ENCODE results near the gene UPP1.
"Not testable (repeated sequence)": the region's sequence is repeated elsewhere in the genome, so short reads cannot be mapped to it uniquely, and the experiment has no call there.

Gene UPP1

DNA sequence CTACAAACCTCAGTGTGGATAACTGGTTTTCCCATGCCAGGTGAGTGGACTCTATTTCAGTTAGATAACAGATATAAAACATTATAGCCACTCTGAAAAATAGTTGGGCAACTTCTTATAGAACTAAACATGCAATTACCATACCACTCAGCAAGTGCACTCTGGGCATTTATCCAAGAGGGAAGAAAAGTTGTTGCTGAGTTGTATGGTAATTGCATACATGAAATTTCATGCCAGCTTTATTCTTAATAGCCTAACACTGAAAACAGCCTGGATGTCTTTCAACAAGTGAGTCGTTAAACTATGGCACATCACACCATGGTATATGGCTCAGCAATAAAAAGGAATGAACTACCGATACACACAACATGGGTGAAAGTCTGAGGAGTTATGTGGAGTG is 10.6 kb upstream of the UPP1 start:
- TF ChIP-seq, protein P1, sequence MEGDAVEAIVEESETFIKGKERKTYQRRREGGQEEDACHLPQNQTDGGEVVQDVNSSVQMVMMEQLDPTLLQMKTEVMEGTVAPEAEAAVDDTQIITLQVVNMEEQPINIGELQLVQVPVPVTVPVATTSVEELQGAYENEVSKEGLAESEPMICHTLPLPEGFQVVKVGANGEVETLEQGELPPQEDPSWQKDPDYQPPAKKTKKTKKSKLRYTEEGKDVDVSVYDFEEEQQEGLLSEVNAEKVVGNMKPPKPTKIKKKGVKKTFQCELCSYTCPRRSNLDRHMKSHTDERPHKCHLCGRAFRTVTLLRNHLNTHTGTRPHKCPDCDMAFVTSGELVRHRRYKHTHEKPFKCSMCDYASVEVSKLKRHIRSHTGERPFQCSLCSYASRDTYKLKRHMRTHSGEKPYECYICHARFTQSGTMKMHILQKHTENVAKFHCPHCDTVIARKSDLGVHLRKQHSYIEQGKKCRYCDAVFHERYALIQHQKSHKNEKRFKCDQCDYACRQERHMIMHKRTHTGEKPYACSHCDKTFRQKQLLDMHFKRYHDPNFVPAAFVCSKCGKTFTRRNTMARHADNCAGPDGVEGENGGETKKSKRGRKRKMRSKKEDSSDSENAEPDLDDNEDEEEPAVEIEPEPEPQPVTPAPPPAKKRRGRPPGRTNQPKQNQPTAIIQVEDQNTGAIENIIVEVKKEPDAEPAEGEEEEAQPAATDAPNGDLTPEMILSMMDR (IDR thresholded peaks at IDR 0.05): no peak
- no peaks in the 10 kb centered on the region for H3K36me3 ChIP-seq

DNA sequence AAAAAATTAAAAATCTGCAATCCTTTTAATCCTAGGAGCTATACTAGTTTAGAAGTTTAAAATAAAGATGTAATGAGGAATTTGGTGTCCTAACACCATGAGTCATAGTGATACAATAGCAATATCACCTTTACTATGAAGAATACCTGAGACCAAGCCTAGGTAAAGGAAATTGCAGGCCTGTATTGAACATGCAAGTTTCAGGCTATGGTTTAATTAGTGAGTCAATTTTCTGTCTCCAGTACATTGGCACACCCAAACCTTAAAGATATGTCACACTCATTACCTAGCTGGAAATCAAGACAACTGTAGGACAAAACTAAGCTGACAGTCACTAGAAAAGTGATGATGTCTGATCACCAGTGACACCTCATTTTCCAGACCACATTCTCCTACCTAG is 6.7 kb upstream of the UPP1 start:
- H3K4me1 ChIP-seq (ENCODE audit: control insufficient read depth in 1 of 2, insufficient read depth in 1 of 2, low read depth in 1 of 2, low read length in 1 of 2); H3K4me3 ChIP-seq (ENCODE audit: low read depth in 1 of 2, low read length in 1 of 2); H3K27me3 ChIP-seq; H3K27ac ChIP-seq; H3K36me3 ChIP-seq; H3K9me3 ChIP-seq: not testable (repeated sequence)

More for the DNA sequence above, 10.6 kb upstream of the UPP1 start:
- Histone ChIP-seq H3K27me3 (no peaks in the 10 kb centered on the region), H3K9me3 (no peaks in the 10 kb centered on the region), H3K27ac (no peak overlapping the region), H3K4me1 (ENCODE audit: control insufficient read depth in 1 of 2, insufficient read depth in 1 of 2, low read depth in 1 of 2, low read length in 1 of 2) (no peaks in the 10 kb centered on the region), H3K4me3 (ENCODE audit: low read depth in 1 of 2, low read length in 1 of 2) (no peak overlapping the region)

DNA sequence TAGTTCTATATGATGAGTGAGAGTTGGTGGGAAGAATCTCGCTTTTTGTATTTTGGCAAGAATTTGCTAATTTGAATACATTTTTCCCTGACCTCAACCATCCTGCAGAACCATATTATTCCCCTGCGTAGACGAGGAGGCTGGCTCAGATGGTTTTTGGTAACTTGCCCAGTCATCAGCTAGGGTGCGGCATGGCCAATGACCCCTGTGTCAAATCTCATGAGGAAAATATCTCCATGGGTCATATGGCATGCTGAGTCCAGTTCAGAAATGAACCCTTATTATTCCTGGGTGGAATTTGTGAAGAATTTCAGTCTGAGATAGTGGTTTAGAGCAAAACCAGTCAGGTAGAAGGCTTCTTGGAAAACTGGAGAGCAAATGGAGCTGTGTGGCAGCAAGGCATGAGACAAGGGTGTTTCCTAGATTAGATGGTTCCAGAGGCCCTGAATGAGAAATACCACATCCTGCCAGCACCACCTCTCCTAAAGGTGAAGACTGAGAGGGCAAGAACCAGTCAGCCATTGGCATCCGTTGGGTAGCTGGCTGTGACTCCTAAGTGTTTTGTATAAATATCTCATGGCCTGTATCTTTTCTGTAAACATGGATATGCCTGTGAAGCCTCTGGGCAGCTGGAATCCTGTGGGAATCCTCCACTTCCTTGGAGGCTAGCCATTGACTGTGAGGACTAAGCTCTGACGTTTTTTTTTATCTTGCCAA is 5.8 kb upstream of the UPP1 start:
- Histone ChIP-seq H3K9me3 (no peaks in the 10 kb centered on the region), H3K4me3 (ENCODE audit: low read depth in 1 of 2, low read length in 1 of 2) (no peak overlapping the region), H3K27ac (no peak overlapping the region), H3K4me1 (ENCODE audit: control insufficient read depth in 1 of 2, insufficient read depth in 1 of 2, low read depth in 1 of 2, low read length in 1 of 2) (peaks cover 12 to 16% of the 10 kb centered on the region in 2 experiments), H3K27me3 (no peaks in the 10 kb centered on the region), H3K36me3 (no peaks in the 10 kb centered on the region)
- TF ChIP-seq, protein P1 (IDR thresholded peaks at IDR 0.05): no peak

DNA sequence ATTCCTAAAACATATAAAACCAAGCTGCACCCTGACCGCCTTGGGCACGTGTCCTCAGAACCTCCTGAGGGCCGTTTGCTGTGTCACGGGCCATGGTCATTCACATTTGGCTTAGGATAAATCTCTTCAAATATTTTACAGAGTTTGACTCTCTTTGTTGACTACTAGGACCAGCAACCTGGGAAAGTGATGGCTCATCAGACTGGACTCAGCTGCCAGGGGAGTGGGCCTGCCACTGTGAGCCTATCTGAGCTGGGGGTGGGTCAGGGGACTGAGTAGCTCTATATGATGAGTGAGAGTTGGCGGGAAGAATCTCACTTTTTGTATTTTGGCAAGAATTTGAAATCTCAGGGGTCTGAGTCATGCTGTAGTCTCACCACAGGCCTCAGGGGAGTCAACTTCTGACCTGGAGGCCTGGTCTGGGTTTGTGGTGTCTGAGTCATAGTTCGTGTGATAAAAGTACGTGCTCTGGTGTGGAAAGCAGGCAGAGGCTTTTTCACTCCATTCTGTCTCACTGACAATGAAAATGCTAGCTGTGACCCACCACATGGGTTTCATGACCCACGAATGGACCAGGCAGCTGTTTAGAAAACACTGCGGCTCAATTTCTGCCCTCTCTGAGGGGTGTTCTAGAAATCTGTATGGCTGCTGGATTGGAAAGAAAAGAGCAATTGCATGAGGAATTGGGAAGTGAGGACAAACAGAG is 4.2 kb upstream of the UPP1 start:
- H3K4me3 ChIP-seq (ENCODE audit: low read depth in 1 of 2, low read length in 1 of 2): no peak overlapping the region
- H3K4me1 ChIP-seq (ENCODE audit: control insufficient read depth in 1 of 2, insufficient read depth in 1 of 2, low read depth in 1 of 2, low read length in 1 of 2): peaks cover 21 to 23% of the 10 kb centered on the region in 2 experiments
- H3K36me3 ChIP-seq: no peaks in the 10 kb centered on the region
- no peaks in the 10 kb centered on the region for H3K27me3 ChIP-seq
- TF ChIP-seq, protein P1 (IDR thresholded peaks at IDR 0.05): no peak
- no peaks in the 10 kb centered on the region for H3K9me3 ChIP-seq
- no peak overlapping the region for H3K27ac ChIP-seq

DNA sequence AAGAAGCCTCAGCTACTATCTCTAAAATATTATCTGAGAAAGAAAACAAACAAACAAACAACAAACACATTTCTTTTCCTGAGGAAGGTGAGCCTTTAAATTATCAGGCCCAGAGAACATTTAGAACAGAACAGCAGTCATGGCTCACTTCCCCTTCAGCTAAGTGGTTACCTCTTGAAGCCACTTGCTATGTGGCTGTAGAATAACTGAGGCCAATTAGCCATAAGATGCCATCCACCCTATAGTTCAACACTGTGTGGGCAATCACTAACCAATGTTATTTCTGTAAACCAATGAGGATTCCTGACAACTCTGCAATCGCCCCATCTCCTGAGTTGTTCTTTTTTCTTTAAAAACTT is 3.7 kb upstream of the UPP1 start:
- no peak overlapping the region for H3K4me3 ChIP-seq (ENCODE audit: low read depth in 1 of 2, low read length in 1 of 2)
- no peaks in the 10 kb centered on the region for H3K27me3 ChIP-seq
- H3K36me3 ChIP-seq: no peaks in the 10 kb centered on the region
- no peaks in the 10 kb centered on the region for H3K9me3 ChIP-seq
- H3K27ac ChIP-seq: no peak overlapping the region
- TF ChIP-seq, protein P1 (IDR thresholded peaks at IDR 0.05): no peak
- H3K4me1 ChIP-seq (ENCODE audit: control insufficient read depth in 1 of 2, insufficient read depth in 1 of 2, low read depth in 1 of 2, low read length in 1 of 2): peaks cover 27 to 28% of the 10 kb centered on the region in 2 experiments

DNA sequence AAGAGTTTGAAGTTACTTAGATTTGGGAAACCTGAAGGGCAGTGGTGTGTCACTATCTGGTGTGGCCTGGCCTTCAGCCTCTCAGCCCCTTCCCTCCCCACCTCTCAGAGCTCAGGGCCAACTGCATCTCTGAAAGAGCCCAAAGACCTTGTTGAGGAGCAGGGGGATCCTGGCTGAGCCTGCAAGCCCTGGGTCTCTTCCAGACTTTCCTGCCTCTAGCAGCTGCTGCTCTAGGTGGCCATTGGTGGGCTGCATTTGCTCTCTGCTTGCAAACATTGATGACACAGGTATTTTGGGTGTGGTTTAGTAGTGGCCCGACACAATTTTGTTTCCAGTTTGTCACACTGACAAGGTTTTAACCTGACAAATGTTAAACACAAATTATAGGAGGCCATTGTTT is 3.1 kb upstream of the UPP1 start:
- H3K4me3 ChIP-seq (ENCODE audit: low read depth in 1 of 2, low read length in 1 of 2): no peak overlapping the region
- no peak overlapping the region for H3K27ac ChIP-seq
- H3K27me3 ChIP-seq: no peaks in the 10 kb centered on the region
- TF ChIP-seq, protein P1 (IDR thresholded peaks at IDR 0.05): no peak
- no peaks in the 10 kb centered on the region for H3K36me3 ChIP-seq
- peaks cover 32 to 34% of the 10 kb centered on the region in 2 experiments for H3K4me1 ChIP-seq (ENCODE audit: control insufficient read depth in 1 of 2, insufficient read depth in 1 of 2, low read depth in 1 of 2, low read length in 1 of 2)
- H3K9me3 ChIP-seq: no peaks in the 10 kb centered on the region

All from neutrophil (primary cell).